Transverse colon (tissue), 4 donors: ENCODE results near the gene EFCAB14.

ENCODE experiments used
- POLR2AphosphoS5 ChIP-seq, 3 donors: sonication (generic); formaldehyde crosslinking; IDR thresholded peaks; one replicate each; pipeline ENCODE4 v1.6.1; 2016; ENCODE audit warnings: antibody characterized with exemption in 3 of 3
- TF ChIP-seq, protein P1 (sequence below), 5 experiments: fragments of 200-600 bp in 3 of 5; fragments of 450-650 bp in 2 of 5; sonication (generic) in 3 of 5; IDR thresholded peaks; 1 replicate in 2 of 5; 2 replicates in 3 of 5; pipeline ENCODE4 v1.5.1; 2016 to 2017; ENCODE audit warnings: antibody characterized with exemption in 5 of 5, inconsistent platforms in 3 of 5, mild to moderate bottlenecking in 2 of 5, moderate library complexity in 1 of 5

DNA sequence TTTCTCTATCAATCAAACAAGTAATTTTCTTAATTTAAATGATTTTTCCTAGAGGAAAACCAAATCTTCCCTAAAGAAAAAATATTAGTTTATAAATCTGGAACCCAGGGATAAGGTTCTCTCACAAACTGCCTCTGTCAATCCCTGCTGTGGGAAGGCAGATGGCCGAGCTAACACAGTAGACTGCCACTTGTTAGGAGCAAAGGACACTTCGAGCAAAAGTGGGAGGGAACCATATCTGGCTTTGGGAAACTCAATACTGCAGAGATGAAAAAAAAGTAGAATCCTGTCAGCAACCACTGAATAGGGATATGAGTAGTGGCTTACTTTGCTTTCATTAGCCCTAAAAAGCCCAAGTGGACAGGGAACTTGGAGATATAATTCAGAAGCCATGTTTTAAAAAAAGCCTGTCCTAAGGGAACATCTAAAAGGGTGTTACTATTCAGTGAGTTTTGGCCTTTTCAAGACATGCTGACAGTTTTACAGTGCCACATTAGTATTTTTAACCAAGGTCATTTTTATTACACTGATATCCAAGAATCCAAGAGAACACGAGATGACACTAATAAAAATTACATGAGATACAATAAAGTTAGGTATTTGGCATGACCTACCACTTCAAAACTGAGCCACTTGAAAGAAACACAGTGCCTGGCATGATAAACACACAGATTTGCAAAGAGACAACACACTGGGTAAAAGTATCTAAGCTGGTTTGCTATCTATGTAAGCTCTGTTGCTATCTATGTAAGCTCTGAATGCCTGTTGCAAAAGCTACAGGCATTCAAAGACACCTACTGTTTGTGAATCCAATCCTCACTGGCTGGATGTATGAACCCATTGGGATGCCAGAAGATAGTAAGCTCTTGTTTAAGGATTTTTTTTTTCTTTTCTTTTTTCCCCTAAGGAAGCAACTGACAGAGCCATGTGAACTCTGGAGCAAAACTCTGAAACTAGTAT lies 25.8 kb downstream of the EFCAB14 start:
- TF ChIP-seq, protein P1, sequence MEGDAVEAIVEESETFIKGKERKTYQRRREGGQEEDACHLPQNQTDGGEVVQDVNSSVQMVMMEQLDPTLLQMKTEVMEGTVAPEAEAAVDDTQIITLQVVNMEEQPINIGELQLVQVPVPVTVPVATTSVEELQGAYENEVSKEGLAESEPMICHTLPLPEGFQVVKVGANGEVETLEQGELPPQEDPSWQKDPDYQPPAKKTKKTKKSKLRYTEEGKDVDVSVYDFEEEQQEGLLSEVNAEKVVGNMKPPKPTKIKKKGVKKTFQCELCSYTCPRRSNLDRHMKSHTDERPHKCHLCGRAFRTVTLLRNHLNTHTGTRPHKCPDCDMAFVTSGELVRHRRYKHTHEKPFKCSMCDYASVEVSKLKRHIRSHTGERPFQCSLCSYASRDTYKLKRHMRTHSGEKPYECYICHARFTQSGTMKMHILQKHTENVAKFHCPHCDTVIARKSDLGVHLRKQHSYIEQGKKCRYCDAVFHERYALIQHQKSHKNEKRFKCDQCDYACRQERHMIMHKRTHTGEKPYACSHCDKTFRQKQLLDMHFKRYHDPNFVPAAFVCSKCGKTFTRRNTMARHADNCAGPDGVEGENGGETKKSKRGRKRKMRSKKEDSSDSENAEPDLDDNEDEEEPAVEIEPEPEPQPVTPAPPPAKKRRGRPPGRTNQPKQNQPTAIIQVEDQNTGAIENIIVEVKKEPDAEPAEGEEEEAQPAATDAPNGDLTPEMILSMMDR (IDR thresholded peaks at IDR 0.05) = no peak
- no peak for TF ChIP-seq POLR2AphosphoS5 (IDR thresholded peaks at IDR 0.05)
